Mesothelial cell of epicardium (in vitro differentiated cells): ENCODE measurements around the gene CRADD. TPM values are rescaled to one million over a fixed set of nuclear protein-coding genes. Genes with fewer than 3 reads are reported as not detected.

ENCODE experiments used
- DNase-seq, 2 experiments: peaks; one replicate each; pipeline ENCODE4 v3.0.0; 2021; ENCODE audit warnings: low spot score in 2 of 2; ENCODE audit not compliant: unreplicated experiment in 2 of 2
- H3K27ac Mint-ChIP-seq: 2 replicates; pipeline ENCODE4 v1.8.0; 2021; ENCODE audit warnings: mixed read lengths
- H3K27me3 Mint-ChIP-seq: 2 replicates; pipeline ENCODE4 v1.8.0; 2021; ENCODE audit warnings: low read depth, mixed read lengths
- H3K36me3 Mint-ChIP-seq: 2 replicates; pipeline ENCODE4 v1.8.0; 2021; ENCODE audit warnings: mixed read lengths
- H3K4me1 Mint-ChIP-seq: 2 replicates; pipeline ENCODE4 v1.8.0; 2021; ENCODE audit warnings: mixed read lengths
- H3K4me3 Mint-ChIP-seq: 2 replicates; pipeline ENCODE4 v1.8.0; 2021; ENCODE audit warnings: mild to moderate bottlenecking, moderate library complexity, mixed read lengths
- H3K9me3 Mint-ChIP-seq: 2 replicates; pipeline ENCODE4 v1.8.0; 2021; ENCODE audit warnings: mixed read lengths
- CTCF ChIP-seq: fragments of 200-600 bp; sonication (generic); IDR thresholded peaks from one replicate; pipeline ENCODE4 v1.5.0; 2021; ENCODE audit warnings: antibody characterized with exemption; ENCODE audit not compliant: unreplicated experiment
- total RNA-seq: library from RNA; stranded (reverse); gene quantifications from 3 replicates; pipeline ENCODE4 v1.2.1, GENCODE V29; 2021

The CRADD gene
- total RNA-seq, 1 donor from 2014 or later: 6.6 TPM

- no peaks in the 10 kb centered on the region for H3K36me3 Mint-ChIP-seq
- peaks cover 9% of the 10 kb centered on the region for H3K9me3 Mint-ChIP-seq
- H3K4me3 Mint-ChIP-seq: no peak overlapping the region
- peaks cover 19% of the 10 kb centered on the region for H3K4me1 Mint-ChIP-seq
- DNase-seq: no peak
- TF ChIP-seq CTCF: no peak
- no peak overlapping the region for H3K27ac Mint-ChIP-seq
- no peaks in the 10 kb centered on the region for H3K27me3 Mint-ChIP-seq
Observed at GRCh38 chr12:93838193-93838592, 161.0 kb downstream of the CRADD start.

- no peaks in the 10 kb centered on the region for H3K27me3 Mint-ChIP-seq
- TF ChIP-seq CTCF: no peak
- H3K27ac Mint-ChIP-seq: no peak overlapping the region
- no peak overlapping the region for H3K4me3 Mint-ChIP-seq
- DNase-seq: no peak
- H3K4me1 Mint-ChIP-seq: peaks cover 19% of the 10 kb centered on the region
- no peaks in the 10 kb centered on the region for H3K36me3 Mint-ChIP-seq
- H3K9me3 Mint-ChIP-seq: peaks cover 9% of the 10 kb centered on the region
Observed at GRCh38 chr12:93839064-93839463, 161.9 kb downstream of the CRADD start.

GRCh38 chr12:93841671-93842070 is 164.5 kb downstream of the CRADD start:
- Mint-ChIP-seq H3K9me3 (no peaks in the 10 kb centered on the region), H3K27ac (no peak overlapping the region), H3K36me3 (no peaks in the 10 kb centered on the region), H3K4me3 (no peak overlapping the region), H3K4me1 (peaks cover 19% of the 10 kb centered on the region), H3K27me3 (no peaks in the 10 kb centered on the region)
- no peak for TF ChIP-seq CTCF
- DNase-seq: no peak

GRCh38 chr12:93844164-93844784 is 167.1 kb downstream of the CRADD start:
- DNase-seq: no peak
- peaks cover 4% of the 10 kb centered on the region for H3K9me3 Mint-ChIP-seq
- H3K27ac Mint-ChIP-seq: no peak overlapping the region
- TF ChIP-seq CTCF: no peak
- no peaks in the 10 kb centered on the region for H3K27me3 Mint-ChIP-seq
- no peaks in the 10 kb centered on the region for H3K36me3 Mint-ChIP-seq
- peaks cover 16% of the 10 kb centered on the region for H3K4me1 Mint-ChIP-seq
- no peak overlapping the region for H3K4me3 Mint-ChIP-seq

- TF ChIP-seq CTCF: no peak
- Mint-ChIP-seq H3K27ac (no peak overlapping the region), H3K4me3 (no peak overlapping the region), H3K27me3 (no peaks in the 10 kb centered on the region), H3K9me3 (peaks cover 4% of the 10 kb centered on the region), H3K4me1 (peaks cover 14% of the 10 kb centered on the region), H3K36me3 (no peaks in the 10 kb centered on the region)
- DNase-seq: no peak
Observed at GRCh38 chr12:93846936-93847516, 169.9 kb downstream of the CRADD start.
